Activated gamma-delta T cell treated with Interleukin-2 at 50 U/mL for 16 hours (primary cell): ENCODE data around the gene CHD1L.
"Not testable (repeated sequence)": the region's sequence is repeated elsewhere in the genome, so short reads cannot be mapped to it uniquely, and the experiment has no call there.

ENCODE experiments used
- DNase-seq: peaks from one replicate; pipeline ENCODE4 v3.0.0-alpha.2; 2020

Gene CHD1L

DNA sequence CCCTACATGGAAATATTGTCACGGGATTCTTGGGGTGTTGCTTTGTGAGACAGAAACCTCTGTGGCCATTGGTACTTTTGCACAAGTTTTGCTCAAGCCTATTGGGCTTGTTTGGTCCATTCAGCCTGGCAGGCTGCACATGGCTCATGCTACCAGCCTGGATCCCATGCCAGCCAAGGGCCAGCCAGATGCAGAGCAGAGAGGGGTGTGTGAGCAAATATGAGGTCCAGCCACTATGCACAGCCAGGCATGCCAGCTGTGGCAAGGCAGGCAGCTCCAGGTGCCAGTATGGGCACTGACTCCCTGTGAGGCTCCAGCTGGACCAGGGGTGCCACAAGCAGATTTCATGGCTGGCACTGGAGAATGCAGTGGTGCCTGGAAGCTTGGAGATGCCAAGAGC, 6.7 kb upstream of the CHD1L start:
- DNase-seq = no peak

DNA sequence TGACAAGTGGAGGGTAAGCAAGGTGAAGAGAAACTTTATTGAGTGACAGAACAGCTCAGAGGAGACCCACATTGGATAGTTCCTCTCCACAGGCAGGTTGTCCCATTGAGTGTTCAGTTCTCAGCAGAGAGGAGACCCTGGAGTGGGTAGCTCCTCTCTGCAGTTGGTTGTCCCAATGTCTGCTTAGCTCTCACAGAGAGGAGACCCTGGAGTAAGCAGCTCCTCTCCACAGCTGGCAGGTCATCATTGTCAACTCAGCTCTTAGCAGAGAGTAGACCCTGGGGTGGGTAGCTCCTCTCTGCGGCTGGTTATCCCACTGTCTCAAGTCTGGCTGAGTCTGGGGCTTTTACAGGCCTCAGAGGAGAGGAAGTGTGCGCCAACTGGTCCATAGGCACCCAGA, 6.0 kb upstream of the CHD1L start:
- DNase-seq = no peak

DNA sequence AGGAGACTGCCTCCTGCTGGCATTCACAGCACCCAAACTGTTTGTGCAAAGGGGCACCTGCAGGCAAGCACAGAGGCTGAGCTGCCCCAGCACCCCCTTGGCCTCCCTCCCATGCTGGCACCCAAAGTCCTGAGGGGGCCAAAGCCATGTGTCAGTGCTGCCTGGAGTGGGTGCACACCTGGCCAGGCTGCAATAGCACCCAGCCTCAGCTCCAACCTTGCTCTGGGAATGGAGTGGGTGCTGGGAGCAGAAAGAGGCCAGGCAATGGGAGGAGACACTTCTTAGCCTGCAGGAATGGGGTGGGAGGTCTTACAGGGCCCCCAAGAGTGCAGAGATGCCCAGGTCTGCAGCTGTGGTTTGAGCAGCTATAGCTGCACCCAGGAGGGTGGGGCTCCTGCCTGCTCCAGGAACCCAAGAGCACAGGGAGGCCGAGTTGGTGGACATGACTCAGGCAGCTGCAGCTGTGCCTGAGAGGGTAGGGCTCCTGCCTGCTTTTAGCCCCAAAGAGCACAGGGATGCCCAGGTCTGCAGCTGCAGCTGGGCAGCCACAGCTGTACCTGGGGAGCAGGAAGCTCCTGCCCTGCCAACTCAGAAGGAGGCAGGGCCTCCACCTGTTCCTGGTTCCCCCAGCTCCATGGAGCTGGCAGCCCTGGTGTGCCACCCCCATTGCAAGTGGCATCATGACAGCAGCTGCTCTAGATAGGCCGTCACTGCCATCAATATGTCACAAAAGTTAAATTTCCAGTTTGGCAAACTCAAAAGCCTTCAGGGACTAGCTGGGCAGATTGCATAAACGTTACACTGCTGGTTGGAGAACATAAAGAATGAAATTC, 5.3 kb upstream of the CHD1L start:
- no peak for DNase-seq

GRCh38 chr1:147238053-147238902, 4.2 kb upstream of the CHD1L start:
- DNase-seq = no peak

GRCh38 chr1:147238925-147239820, 3.3 kb upstream of the CHD1L start:
- DNase-seq = no peak

GRCh38 chr1:147240131-147240721, 2.3 kb upstream of the CHD1L start:
- not testable (repeated sequence) for DNase-seq

DNA sequence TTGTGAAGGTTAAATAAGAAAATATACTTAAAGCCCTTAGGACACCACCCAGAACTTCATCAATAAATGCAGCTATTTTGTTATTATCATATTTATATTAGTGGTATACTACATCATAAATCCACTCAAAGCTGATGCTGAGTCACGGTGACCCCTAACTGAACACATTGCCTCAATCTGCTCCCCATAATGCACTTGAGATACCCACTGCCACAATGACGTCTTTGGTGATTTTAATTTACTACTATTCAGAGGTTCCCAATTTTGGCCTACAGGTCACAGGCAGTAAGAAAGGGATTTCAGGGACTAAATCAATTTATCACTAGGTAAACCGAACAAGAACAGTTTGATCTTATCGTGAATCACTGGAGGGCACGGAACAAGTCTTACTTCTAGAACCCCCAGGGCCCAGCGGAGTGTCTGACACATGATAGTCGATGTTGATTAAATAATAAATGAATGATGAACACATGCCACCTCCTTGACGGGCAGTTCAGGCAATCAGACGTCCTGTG, 493 bp upstream of the CHD1L start:
- DNase-seq = no peak

DNA sequence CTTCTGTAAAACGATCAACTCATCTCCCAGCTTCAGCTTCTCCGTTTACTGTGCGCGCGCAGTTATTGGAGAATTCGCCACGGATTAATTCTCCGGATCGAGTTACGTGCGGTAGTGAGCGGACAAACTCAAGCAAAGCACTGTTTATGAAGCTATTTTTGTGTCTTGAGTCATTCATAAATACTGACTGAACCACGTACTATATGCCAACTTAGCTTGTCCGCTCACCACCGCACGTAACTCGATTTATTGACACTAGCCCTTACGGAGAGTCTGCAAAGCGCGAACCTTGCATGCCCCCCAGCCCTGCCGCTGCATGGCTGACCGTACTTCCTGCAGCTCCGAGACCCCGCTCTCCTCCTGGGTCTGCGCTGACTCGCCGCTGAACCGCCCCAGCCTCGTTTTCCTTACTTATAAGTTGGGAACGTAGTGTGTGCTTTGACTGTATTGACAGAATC, 773 bp downstream of the CHD1L start:
- DNase-seq = peak; percentile 16

DNA sequence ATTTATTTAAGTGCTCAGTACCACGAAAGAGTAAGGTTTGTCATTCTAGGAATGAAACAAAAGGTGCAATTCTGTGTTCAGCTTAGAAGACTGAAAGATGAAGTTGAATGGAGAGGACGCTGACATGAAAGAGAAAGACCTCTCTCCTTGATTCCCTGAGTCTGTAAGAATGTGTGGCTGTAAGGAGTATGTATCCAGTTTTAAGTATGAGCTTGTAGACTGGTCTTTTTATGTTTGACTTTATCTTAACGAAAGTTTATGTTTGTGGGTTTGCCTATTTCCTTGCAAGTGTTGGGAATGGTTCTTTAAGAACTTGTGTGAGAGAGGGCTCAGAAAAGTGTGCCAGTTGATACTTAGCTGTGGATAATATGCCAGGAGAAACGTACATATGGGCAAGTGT, 1.4 kb downstream of the CHD1L start:
- no peak for DNase-seq

GRCh38 chr1:147245129-147245528, 2.6 kb downstream of the CHD1L start:
- no peak for DNase-seq

DNA sequence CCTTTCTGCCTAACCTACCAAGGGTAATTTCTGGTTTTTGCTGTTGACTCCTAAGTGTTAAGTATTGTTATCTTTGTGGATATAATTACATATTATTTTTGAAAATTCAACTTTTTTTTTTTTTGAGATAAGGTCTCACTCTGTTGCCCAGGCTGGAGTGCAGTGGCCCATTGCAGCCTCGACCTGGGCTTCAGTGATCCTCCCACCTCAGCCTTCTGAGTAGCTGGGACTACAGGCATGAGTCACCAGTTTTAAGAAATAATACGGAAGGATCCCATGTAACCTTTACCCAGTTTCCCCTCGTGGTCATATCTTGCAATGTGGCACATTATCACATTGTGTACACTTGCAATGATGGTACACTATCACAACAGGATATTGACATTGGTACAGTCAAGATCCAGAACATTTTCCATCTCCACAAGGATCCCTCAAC, 3.1 kb downstream of the CHD1L start:
- DNase-seq = no peak

- no peak for DNase-seq
Measured at GRCh38 chr1:147246044-147246690, 3.7 kb downstream of the CHD1L start.

DNA sequence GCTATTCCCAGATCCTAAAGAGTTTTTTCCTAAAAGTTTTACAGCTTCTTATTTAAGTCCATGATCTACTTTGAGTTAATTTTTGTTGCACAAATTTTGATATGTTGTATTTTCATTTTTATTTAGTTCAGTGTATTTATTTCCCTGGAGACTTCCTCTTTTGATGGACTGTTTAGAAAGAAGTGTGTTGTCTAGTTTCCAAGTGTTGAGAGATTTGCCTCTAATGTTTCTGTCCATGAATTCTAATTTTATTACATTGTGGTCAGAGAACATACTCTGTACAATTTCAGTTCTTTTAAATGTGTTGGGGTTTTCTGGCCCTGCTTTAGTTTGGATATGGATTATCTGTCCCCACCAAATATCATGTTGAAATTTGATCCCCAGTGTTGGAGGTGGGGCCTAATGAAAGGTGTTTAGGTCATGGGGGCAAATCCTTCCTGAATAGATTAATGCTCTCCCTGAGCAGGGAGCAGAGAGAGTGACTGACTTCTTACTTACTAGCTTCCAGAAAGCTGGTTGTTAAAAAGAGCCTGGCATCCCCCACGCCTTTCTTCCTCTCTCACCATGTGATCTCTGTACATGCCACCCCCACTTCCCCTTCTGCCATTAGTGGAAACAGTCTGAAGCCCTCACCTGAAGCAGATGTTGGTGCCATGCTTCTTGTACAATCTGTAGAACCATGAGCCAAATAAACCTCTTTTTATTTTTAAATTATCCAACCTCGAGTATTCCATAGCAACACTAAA, 4.6 kb downstream of the CHD1L start:
- DNase-seq = no peak

GRCh38 chr1:147247656-147248238, 5.3 kb downstream of the CHD1L start:
- no peak for DNase-seq

DNA sequence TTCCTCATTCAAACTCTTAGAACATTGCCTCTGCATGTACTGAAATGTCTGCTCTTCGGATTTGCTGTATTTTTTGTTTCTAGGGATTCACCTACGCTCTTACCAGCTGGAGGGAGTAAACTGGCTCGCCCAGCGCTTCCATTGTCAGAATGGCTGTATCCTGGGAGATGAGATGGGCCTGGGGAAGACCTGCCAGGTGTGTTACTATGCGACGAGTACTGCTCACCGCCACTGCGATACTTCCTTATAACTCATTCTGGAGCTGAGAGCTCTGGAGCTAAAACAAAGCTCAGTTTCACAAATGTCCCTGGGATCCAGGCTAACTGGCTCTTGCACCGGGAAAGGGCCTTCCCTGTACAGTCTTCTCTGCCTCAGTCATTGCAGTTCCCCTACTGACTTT, 10.1 kb downstream of the CHD1L start:
- no peak for DNase-seq

GRCh38 chr1:147260956-147261355, 18.5 kb downstream of the CHD1L start:
- DNase-seq = no peak

GRCh38 chr1:147264158-147264768, 21.8 kb downstream of the CHD1L start:
- DNase-seq = no peak

DNA sequence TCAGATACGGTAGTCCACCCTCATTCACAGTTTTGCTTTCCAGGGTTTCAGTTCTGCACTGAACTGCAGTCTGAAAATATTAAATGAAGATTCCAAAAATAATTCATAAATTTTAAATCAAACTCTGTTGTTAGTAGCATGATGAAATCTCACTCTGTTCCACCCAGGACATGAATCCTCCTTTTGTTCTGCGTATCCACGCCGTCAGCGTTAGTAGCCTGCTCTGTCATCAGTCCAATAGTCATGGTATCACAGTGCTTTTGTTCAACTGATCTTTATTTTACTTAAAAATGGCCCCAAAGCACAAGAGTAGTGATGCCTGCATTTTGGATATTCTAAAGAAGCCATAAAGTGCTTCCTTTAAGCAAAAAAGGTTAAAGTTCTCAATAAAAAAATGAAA, 23.9 kb downstream of the CHD1L start:
- DNase-seq = no peak

DNA sequence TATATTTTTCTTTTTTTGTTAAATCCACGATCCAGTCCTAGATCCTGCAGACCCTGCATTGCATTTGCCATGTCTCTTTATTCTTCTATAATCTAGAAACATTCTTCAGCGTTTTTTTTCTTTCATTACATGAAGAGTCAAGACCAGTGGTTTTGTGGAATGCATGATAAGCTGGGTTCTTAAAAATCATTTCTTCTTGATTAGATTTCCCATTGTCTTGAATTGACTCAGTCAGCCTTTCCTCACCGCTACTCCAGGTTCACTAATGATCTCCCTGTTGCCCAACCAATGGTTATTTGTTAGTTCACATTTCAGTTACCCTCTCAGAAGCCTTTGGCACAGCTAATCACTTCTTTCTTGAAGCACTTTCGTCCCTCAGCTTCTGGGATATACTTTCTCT, 25.2 kb downstream of the CHD1L start:
- no peak for DNase-seq

DNA sequence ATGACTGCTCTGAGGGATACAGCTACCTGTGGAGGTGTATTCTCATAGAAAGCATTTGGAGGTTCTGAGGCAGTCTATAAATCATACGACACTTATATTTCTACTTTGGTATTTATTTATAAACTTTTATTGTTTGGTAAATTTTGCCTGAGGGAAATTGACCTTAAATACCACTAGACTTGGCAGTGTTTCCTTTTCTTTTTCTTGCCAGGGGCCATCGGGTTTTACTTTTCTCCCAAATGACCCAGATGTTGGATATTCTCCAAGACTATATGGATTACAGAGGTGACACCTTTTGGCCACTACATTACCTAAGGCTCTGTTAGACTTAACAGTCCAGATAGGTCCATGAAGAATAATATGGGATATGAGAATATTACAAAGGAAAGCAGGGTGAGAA, 28.2 kb downstream of the CHD1L start:
- DNase-seq = no peak
